ENCODE data around the gene OR2T12. TPM values are rescaled to one million over a fixed set of nuclear protein-coding genes. Genes with fewer than 3 reads are reported as not detected.

The OR2T12 gene
- total RNA-seq, 1 experiment from 2014 or later = not detected

Other genes starting within 250 kb of the OR2T12 start
- gene OR2L13, start 208.2 kb downstream of the OR2T12 start, total RNA-seq (2014; rRNA removed; shearing (Covaris generic)) = not detected in 2 replicates
- gene OR2M5, start 158.3 kb downstream of the OR2T12 start, total RNA-seq (2014; rRNA removed; shearing (Covaris generic)) = not detected in 2 replicates
- gene OR2M2, start 128.6 kb downstream of the OR2T12 start, total RNA-seq (2014; rRNA removed; shearing (Covaris generic)) = not detected in 2 replicates
- gene OR2M3, start 106.2 kb downstream of the OR2T12 start, total RNA-seq (2014; rRNA removed; shearing (Covaris generic)) = not detected in 2 replicates
- not detected in 2 replicates for gene OR2M4, start 72.0 kb downstream of the OR2T12 start, total RNA-seq (2014; rRNA removed; shearing (Covaris generic))
- not detected in 2 replicates for gene OR2T33, start 25.4 kb downstream of the OR2T12 start, total RNA-seq (2014; rRNA removed; shearing (Covaris generic))
- not detected in 2 replicates for gene OR2M7, start 21.1 kb upstream of the OR2T12 start, total RNA-seq (2014; rRNA removed; shearing (Covaris generic))
- not detected in 2 replicates for gene OR14C36, start 45.4 kb upstream of the OR2T12 start, total RNA-seq (2014; rRNA removed; shearing (Covaris generic))
- not detected in 2 replicates for gene OR2T4, start 58.2 kb upstream of the OR2T12 start, total RNA-seq (2014; rRNA removed; shearing (Covaris generic))
- gene OR2T6, start 72.3 kb upstream of the OR2T12 start, total RNA-seq (2014; rRNA removed; shearing (Covaris generic)) = not detected in 2 replicates
- gene OR2T1, start 99.6 kb upstream of the OR2T12 start, total RNA-seq (2014; rRNA removed; shearing (Covaris generic)) = not detected in 2 replicates
- not detected in 2 replicates for gene OR2T2, start 142.2 kb upstream of the OR2T12 start, total RNA-seq (2014; rRNA removed; shearing (Covaris generic))
- not detected in 2 replicates for gene OR2T3, start 169.9 kb upstream of the OR2T12 start, total RNA-seq (2014; rRNA removed; shearing (Covaris generic))
- not detected in 2 replicates for gene OR2T5, start 185.2 kb upstream of the OR2T12 start, total RNA-seq (2014; rRNA removed; shearing (Covaris generic))
- gene OR2G6, start 204.6 kb upstream of the OR2T12 start, total RNA-seq (2014; rRNA removed; shearing (Covaris generic)) = not detected in 2 replicates